Fibroblast of mammary gland (primary cell): ENCODE data around the gene UBE2I.

Experiments used
- DNase-seq: peaks from one replicate; pipeline ENCODE4 v3.0.0-alpha.2; 2010; ENCODE audit warnings: low read depth
- H3K4me3 ChIP-seq: 2 replicates; pipeline ENCODE4 v1.5.1; 2011; ENCODE audit warnings: low read depth, mild to moderate bottlenecking, low read length, moderate library complexity; ENCODE audit not compliant: control insufficient read depth
- TF ChIP-seq, protein P1 (sequence below): conservative IDR thresholded peaks from 2 replicates; pipeline ENCODE4 v1.5.1; 2011; ENCODE audit warnings: low read depth, low read length, inconsistent platforms; ENCODE audit not compliant: control insufficient read depth, insufficient read depth

The UBE2I gene

DNA sequence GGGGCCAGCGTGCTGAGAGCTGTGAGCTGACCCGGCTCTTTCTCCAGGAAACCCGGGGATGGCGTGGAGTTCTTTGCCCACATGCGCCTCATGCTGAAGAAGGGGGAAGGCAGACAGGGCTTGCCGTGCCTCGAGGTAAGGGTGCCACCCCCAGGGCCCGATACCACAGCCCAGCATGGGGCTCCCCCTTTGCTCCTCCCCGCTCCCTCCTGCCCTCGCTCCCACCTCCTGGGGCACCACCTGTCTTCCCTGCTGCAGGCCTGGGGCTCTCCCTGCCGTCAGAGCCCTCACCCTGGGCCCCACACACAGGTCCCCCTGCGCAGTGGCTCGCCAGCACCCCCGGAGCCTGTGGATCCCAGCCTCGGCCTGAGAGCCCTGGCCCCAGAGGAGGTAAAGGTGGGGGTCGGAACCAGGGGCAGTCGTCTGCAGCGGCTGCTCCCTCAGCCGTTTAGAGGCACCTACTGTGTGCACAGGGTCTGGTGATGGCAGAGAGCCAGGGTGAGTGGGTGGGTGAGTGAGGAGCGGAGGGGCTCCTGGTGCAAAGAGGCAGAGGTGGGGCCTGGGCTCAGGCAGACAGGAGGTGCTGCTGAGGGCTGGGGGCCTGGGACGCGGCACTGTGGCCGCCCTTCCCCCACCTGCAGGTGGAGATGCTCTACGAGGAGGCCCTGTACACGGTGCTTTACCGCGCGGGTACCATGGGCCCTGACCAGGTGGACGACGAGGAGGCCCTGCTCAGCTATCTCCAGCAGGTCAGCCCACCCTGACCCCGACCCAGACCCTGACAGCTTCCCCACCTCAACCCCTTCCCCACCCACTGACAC is 29.6 kb downstream of the UBE2I start:
- TF ChIP-seq, protein P1, sequence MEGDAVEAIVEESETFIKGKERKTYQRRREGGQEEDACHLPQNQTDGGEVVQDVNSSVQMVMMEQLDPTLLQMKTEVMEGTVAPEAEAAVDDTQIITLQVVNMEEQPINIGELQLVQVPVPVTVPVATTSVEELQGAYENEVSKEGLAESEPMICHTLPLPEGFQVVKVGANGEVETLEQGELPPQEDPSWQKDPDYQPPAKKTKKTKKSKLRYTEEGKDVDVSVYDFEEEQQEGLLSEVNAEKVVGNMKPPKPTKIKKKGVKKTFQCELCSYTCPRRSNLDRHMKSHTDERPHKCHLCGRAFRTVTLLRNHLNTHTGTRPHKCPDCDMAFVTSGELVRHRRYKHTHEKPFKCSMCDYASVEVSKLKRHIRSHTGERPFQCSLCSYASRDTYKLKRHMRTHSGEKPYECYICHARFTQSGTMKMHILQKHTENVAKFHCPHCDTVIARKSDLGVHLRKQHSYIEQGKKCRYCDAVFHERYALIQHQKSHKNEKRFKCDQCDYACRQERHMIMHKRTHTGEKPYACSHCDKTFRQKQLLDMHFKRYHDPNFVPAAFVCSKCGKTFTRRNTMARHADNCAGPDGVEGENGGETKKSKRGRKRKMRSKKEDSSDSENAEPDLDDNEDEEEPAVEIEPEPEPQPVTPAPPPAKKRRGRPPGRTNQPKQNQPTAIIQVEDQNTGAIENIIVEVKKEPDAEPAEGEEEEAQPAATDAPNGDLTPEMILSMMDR = no peak
- H3K4me3 ChIP-seq = no peak overlapping the region

DNA sequence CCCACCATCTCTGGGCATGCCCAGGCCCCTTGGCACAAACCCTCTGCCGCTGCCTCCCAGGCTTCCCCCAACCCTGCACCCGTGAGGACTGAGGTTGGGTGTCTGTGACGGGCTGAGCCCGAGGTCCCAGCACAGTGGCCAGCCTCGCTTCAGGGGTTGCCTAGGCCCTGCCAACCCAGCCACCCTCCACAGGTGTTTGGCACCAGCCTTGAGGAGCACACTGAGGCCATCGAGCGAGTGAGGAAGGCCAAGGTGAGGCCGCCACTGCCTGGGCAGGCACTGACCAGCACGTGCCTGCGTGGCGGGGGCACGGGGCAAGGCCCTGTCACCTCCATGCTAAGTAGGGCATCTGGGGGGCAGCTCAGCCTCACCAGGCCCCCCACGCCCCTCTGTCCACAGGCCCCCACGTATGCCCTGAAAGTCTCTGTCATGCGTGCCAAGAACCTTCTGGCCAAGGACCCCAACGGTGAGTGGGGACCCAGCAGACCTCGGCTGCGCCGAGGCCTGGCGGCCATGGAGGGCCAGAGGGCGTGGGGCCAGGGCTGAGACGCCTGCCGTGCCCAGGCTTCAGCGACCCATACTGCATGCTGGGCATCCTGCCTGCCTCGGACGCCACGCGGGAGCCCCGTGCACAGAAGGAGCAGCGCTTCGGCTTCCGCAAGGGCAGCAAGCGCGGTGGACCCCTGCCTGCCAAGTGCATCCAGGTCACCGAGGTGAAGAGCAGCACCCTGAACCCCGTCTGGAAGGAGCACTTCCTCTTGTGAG is 31.5 kb downstream of the UBE2I start:
- no peak for DNase-seq
- no peak overlapping the region for H3K4me3 ChIP-seq
- TF ChIP-seq, protein P1 = no peak

More for the DNA sequence above, 29.6 kb downstream of the UBE2I start:
- DNase-seq = no peak

DNA sequence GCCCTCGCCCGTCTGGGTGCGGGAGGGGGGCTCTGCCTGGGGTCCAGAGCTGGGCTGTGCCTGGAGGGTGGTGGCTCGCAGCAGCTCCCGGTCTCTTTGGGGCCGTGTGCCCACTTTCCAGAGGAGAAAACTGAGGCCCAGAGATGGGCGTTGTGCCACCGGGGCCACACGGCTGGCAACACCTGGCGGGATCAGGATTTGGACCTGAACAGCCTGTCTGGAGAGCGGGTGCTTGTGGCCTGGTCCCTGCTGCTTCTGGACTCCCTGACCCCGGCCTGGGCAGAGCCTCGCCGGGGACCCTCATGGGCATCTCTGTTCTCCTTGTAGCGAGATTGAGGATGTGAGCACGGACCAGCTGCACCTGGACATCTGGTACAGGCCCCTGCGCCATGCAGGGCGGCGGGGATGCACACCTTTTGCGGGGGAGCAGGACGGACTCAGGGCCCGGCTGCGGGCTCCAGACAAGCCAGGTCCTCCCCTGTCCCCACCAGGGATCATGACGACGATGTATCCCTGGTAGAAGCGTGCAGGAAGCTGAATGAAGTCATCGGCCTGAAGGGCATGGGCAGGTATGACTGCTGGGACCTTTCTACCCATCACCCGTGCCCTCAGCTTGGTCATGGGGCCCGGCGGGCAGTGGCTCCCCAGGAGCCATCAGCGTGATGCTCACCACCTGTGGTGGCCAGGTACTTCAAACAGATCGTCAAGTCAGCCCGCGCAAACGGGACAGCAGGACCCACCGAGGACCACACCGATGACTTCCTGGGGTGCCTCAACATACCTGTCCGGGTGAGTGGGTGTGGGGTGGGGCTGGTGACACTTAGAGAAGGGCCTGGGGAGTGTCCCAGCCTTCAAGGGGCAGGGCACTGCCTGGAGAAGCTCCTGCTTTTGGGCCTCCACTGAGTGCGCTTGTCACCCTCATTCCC is 32.3 kb downstream of the UBE2I start:
- TF ChIP-seq, protein P1 = no peak
- DNase-seq = no peak
- H3K4me3 ChIP-seq = no peak overlapping the region

DNA sequence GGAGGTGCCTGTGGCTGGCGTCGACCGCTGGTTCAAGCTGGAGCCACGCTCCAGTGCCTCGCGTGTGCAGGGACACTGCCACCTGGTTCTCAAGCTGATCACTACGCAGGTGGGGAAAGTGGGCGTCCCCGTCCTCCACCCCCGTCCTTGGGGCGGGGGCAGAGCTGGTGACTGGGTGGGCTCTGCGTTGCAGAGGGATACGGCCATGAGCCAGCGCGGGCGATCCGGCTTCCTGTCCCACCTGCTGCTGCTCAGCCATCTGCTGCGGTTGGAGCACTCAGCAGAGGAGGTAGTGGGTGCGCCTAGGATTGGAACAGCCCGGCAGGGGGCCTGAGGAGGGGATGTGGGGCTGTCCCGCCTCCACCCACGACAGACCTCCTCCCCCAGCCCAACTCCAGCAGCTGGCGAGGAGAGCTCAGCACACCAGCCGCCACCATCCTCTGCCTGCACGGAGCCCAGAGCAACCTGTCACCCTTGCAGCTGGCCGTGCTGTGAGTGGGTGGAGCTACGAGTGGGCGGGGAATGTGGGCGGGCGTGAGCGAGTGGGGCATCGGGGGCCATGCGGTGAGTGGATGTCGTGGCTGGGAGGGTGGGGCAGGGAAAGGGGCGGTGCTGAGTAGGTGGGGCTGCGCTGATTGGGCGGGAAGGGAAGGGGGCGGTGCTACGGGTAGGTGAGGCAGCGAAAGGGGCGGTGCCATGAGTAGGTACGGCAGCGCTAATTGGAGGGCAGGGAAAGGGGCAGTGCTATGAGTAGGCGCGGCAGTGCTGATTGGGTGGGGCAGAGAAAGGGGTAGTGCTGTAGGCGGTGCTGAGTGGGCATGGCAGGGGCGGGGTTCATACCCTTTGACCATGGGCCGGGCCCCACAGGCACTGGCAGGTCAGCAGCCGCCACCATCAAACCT is 33.3 kb downstream of the UBE2I start:
- peak; percentile 82 for DNase-seq
- no peak overlapping the region for H3K4me3 ChIP-seq
- TF ChIP-seq, protein P1 = no peak

DNA sequence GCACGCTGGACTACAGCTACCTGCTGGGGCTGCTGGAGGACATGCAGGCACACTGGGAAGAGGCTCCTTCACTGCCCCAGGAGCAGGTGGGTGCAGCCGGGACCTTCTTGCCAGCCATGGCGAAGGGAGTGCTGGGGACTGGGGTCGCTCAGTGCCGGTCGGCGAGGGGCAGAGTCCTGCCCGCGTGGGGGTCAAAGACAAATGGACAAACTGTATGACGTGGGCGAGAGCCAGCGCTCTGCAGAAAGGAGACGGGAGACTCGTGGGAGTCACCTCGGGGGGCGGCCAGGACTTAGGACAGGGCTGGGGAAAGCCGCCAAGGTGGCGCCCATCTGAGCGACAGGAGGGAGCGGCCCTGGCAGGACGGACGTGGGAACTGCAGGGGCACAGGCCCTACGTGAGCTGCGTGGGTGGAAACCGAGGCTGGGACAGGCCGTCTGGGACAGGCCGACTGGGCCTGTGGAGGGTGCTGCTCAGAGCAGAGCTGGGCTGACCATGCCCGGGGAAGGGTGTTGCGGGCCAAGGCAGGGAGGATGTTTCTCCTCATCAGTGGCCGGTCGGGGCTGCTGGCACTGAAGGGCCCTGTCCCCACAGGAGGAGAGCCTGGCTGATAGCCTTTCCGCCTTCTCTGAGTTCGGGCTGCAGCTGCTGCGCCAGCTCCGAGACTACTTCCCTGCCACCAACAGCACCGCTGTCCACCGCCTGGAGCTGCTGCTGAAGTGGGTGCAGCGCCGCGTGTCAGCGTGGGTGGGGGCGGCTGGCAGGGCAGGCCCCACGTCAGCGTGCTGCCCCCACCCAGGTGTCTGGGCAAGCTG is 34.2 kb downstream of the UBE2I start:
- no peak for DNase-seq
- TF ChIP-seq, protein P1 = no peak
- H3K4me3 ChIP-seq = no peak overlapping the region
